HL-60/S4 treated with retinoic acid at 250 ng/mL for 4 days and 3 days (cell line): Measurements from ENCODE around the gene TBATA.

Experiments
- in situ Hi-C: fragments of 300-500 bp; cut with MboI; formaldehyde crosslinking; loops from 2 replicates; pipeline ENCODE4 v1.7.0; 2022; ENCODE audit warnings: low sequenced_read_pairs

Gene TBATA, protein sequence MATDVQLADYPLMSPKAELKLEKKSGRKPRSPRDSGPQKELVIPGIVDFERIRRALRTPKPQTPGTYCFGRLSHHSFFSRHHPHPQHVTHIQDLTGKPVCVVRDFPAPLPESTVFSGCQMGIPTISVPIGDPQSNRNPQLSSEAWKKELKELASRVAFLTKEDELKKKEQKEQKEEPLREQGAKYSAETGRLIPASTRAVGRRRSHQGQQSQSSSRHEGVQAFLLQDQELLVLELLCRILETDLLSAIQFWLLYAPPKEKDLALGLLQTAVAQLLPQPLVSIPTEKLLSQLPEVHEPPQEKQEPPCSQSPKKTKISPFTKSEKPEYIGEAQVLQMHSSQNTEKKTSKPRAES

GRCh38 chr10:70785190-70785589 lies at the start of gene TBATA:
TBATA (minus strand) TSS chr10:70785377; CDS start chr10:70783379, 1,998 bp downstream.
- in situ Hi-C loops, result no loop called here

GRCh38 chr10:70834441-70835151 lies 49.4 kb upstream of the TBATA start:
- in situ Hi-C loops, result no loop called here

DNA sequence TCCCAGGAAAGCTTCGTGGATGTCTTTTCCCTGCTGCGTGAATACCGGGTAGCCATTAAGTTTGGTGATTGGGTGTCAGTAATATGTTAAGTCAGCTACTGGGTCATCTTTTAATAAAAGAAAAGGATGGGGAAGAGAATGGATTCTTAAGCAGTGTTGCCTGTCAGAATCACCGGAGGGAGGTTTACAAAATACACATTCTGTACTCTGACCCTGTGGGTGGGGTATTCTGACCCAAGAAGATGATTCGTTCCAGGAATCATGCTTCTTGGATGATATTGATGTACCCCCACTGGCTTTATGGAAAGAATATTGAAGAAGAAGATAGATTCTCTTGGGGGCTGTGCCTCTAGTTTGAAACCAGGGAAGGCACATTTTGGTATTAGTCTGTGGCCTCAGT lies 48.8 kb upstream of the TBATA start:
- in situ Hi-C loops, result no loop called here

GRCh38 chr10:70833601-70834000 lies 48.4 kb upstream of the TBATA start:
- in situ Hi-C loops, result no loop called here

DNA sequence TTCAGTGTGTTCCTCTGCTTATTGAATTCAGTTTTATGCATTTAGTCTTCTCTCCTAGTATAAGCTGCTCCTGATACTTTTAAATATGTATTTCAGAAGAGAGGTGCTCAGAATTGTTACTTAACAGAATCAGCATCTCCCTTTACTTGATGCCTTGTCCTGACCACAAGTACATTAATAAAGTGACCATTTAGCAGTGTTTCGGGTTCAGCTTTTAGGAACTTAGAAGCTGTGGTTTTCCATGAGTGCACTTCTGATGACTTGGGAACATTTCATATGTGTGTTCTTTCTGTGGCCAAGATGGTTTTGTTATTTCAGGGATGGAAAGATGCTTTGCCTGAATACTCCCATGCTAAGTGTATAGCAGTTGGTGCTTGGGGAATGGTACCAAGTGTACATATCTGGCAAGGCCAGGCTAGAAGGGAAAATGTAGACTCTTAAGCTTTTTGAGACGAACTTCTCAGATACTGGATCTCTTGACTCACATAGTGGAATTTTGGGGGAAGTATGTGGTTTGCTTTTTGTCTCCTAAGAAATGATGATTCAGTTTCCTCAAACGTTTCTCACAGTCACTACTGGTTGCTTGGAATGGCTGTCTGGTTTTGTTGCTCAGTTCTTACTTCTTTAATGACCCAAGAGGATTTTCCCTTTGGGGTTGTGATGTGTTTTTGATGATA lies 47.8 kb upstream of the TBATA start:
- in situ Hi-C loops, result no loop called here

- in situ Hi-C loops, result no loop called here
These were observed 47.0 kb upstream of the TBATA start for GRCh38 chr10:70832221-70832620.

- in situ Hi-C loops, result no loop called here
These were observed 45.0 kb upstream of the TBATA start for GRCh38 chr10:70830164-70830563.

GRCh38 chr10:70829543-70829942 lies 44.4 kb upstream of the TBATA start:
- in situ Hi-C loops, result no loop called here

DNA sequence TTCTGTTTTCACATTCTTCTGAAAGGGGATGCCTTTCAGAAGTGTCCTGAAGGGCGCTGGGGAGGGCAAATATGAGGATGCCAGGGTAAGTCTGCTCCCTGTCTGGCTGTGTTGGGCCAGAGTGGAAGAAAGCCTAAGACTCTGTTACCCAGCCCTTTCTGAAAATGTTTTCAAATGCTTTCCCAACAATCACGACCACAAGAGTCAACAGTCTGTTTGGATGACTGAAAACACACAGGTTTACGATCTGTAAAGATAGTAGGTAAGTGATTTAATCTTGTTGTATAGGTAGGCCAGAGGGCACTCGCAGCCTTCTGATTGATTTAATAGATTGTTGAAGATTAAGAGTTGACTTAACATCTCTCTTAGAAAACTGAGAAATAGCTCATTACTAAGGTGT lies 43.7 kb upstream of the TBATA start:
- in situ Hi-C loops, result no loop called here

DNA sequence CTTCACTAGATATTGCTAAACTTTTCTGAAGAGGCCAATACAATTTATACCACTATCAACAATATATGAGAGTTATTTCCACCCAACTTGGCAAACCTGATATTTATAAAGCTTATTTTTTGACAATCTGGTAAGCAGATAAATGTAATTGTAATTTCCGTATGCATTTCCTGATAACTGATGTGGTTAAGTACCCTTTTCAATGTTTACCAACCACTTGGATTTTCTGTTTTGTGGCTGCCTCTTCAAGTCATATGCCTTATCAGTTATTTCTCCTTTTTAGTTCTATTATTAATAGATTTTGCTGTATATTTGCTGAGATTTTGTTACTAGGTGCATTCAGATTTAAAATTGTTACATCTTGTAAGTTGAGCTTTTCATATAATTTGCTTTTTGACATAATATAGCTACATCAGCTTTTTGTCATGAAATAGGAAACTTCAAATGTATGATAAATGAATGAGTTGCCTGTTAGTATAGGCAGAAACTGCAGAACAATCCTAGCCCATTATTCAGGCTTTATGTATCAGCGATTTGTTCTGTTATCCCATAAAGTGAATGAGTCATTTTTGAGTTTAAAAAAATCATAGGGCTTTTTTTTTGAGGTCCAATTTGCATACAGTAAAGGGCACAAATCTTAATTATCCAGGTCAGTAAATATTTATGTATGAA lies 42.0 kb upstream of the TBATA start:
- in situ Hi-C loops, result no loop called here

- in situ Hi-C loops, result no loop called here
These were observed 37.1 kb upstream of the TBATA start for GRCh38 chr10:70822076-70822820.

GRCh38 chr10:70820976-70821750 lies 36.0 kb upstream of the TBATA start:
- in situ Hi-C loops, result no loop called here

DNA sequence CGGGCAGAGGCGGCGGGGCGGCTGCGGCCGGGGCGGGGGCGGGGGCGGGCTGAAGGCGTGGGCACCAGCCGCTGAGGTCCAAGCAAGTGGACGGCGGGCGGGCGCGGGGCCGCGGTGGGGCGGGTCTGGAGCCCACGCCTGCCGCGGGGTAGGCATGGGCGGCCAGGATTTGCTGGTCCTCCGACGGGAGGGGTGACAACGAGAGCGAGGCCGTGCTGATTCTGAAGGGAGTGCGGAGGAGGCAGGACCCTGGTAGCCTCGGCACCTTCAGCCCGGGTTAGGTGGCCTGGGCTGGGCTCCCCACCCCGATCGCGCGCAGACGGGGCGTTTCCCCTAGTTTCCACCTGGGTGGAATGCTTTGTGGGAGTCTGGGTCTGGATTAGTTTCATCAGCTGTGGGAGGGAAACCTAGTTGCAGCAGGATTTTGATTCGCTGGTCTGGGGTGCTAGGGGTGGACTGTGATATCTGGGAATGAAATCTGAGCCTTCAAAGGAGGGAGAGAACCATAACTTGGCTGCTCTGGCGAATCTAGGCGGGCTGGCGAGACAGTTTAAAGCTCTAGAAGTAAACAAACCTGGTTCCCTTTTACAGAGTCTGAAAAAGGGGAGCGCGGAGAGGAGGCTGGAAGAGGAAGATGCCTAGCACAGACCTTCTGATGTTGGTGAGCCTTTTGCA lies 31.2 kb upstream of the TBATA start:
- in situ Hi-C loops, result no loop called here

DNA sequence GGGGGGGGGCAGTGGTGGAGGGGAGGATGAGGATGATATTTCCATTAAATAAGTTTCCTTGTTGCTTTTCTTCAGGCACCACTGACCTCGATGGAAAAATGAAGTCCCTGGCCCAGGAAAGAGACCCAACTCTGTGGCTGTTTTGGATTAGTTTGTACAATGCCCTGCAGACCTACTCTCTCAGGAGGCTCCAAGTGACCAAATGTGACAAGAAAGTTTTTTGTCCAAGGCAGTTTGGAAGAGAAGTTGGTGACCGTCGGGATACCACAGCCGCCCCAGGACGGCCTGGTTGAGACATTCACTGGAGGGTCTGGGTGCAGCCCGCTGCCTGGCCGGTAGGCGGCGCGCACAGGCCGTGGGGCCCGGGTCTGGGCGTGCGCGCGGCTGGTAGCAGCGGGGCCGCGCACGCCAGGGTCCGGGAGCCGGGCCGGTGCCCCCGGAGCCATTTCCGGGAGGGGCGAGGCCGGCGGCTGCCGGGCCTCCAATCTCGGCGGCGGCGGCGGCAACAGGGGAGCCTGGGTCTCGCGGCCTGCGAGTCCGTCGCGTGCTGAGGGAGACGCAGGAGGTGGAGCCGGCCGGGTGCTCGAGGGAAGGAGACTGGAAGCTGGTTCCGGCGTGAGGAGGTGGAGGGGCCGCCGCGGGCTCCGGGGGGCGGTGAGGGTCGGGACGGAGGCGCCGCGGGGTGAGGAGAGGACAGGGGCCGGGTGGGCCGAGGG lies 30.5 kb upstream of the TBATA start, which contains the start of gene SGPL1:
TSS of gene SGPL1 (plus strand) at position 445 of the 716 bp plus-strand sequence. CDS start 906 bp downstream, outside the sequence.
- in situ Hi-C loops, result no loop called here

DNA sequence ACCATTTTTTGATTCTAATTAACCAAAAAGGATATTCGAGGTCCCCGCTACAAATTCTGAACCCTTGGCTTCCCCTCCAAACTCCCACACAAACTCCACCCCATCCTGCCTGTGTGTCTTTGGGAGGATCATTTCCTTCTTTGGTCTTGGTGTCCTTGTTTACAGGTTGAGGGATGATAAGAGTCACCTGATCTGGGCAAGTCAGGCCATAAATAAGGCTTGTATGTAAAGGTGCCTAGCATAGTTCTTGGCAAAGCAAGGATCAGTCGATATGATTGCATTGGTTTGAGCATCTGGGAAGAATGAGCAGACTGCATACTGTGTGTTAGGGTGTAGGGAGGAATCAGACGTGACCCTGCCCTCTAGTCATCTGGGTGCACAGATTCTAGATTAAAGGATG lies 28.9 kb upstream of the TBATA start:
- in situ Hi-C loops, result no loop called here

DNA sequence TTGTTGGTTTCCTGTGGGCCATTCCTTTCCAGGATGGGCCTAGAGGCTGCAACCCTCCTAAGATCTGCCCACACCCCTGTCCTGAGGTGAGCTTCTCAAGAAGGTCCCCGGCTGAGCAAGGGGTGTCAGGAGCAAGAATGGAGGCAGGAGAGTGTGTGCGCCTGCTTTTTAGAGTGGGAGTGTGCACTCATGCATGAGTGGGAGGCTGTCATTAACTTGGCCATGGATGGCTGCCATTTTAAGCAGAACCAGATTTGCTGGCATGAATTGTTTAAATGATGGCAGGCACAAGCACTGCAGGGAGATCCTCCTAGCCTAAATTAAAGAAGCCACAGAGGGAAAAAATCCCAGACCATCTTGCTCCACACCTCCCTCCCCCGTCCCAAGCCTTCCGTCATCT lies 27.6 kb upstream of the TBATA start:
- in situ Hi-C loops, result no loop called here

- in situ Hi-C loops, result no loop called here
These were observed 26.7 kb upstream of the TBATA start for GRCh38 chr10:70811881-70812280.

DNA sequence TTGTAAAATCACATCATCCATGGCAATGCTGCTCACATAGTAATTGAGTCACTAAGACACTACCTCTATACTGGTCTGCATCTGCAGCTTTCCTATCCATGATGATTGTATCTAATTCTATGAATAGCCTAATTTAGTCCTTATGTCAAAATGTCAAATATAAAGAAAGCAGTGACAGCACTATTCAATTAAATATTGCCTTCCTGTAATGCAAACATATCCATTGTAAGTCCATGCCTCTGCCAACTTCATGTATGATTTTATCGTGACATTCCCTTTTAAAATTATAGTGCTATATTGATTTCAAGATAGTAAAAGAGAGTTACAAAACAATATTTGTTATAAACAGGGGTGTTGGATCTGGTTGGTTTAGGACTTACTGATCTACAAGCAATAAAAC lies 25.8 kb upstream of the TBATA start:
- in situ Hi-C loops, result no loop called here

DNA sequence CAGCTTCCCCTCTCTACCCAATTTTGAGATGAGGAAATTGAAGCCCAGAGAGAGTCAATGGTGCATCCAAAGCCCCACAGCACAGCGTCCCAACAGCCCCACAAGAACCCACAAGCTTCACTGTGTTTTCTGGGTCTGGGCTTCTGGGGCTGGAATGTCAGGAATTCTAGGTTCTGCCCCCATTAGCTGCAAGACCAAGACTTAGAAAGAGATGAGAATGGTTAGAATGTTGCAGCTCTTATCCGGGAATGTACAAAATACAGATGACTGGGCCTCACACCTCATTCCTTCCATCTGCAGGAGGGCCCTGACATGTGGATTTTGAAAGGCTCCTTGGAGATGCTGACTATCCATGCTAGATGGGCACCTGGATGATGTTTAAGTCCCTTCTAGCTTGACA lies 24.5 kb upstream of the TBATA start:
- in situ Hi-C loops, result no loop called here
